Effector CD8-positive, alpha-beta T cell (primary cell): Measurements from ENCODE around the gene CILP2.

ENCODE experiments used
- DNase-seq: peaks from one replicate; lab custom pipeline; 2025; lab: John Stamatoyannopoulos, UW

The CILP2 gene

GRCh38 chr19:19505669-19506326, 32.3 kb upstream of the CILP2 start:
- DNase-seq, result no peak

DNA sequence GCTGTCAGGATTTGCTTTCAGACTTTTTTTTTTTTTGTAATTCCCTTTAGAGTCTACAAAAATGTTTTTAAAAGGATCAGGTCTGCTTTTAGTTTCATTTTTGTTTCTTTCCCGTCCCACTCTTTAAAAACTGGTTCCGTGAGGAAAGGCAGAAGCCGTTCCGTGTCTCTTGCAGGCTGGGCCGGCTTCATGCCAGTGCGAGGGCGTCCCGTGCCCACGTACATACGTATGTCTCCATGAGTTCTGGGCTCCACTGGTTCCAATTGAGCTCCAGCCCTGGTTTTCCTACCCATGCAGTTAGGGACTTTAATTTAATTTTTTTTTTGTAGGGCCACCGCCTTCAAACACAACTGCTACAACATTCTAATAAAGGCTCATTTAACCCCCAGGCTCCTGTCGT, 31.5 kb upstream of the CILP2 start:
- no peak for DNase-seq

DNA sequence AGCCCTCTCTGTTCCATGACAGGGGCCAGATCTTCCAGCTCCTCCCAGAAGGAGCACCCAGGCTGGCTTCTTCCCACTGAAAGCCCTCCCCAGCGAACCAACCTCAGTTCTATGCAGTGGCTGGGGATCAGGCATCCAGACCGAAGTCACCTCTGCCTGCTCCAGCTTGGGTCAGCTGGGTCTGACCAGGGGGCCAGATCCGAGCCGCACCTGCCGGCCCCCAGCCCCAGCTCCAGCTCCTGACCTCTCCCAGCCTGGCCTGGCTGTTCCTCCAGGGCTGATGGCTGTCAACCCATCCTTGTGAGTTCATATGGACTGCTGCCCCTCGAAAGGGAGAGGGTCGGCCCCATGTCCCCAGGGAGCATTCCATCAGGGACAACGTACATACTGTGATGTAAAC, 30.7 kb upstream of the CILP2 start:
- no peak for DNase-seq

GRCh38 chr19:19508217-19508616, 29.8 kb upstream of the CILP2 start:
- no peak for DNase-seq

GRCh38 chr19:19510432-19510831, 27.6 kb upstream of the CILP2 start:
- no peak for DNase-seq

DNA sequence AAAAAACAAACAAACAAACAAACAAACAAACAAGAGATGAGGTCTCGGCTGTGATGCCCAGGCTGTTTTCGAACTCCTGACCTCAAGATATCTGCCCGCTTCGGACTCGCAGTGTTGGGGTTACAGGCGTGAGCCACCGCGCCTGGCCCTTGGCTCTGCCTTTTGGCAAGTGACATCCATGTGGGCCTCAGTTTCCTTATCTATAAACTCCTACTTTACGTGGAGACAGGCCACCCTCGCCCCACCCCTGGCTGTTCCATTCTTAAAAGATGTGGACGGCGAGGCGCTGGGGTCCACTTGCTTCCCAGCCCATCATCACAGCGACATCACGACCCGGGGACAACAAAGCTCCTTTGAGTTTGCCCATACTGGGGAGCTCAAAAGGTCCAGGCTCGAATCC, 24.4 kb upstream of the CILP2 start:
- no peak for DNase-seq

DNA sequence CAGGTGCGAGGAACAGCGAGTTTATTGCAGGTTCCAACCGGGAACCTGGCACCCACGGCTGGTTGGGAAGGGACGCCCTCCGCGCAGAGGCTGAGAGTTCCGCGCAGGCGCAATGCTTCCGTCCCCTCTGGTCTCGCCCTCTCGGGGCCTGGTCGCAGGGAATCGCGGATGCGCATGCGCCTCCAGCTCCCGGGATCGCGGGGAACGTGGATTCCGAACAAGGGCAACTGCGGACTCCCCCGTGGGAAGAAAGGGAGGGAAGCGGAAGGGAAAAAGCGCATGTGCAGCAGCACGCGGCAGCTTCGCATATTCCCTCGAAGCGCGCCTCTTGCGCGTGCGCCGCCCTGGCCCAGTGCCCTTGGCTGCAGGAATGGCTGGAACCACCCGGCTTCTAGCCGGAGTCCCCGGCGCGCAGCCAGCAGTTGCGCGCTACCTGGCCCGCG, 23.8 kb upstream of the CILP2 start:
- peak; percentile 23 for DNase-seq

DNA sequence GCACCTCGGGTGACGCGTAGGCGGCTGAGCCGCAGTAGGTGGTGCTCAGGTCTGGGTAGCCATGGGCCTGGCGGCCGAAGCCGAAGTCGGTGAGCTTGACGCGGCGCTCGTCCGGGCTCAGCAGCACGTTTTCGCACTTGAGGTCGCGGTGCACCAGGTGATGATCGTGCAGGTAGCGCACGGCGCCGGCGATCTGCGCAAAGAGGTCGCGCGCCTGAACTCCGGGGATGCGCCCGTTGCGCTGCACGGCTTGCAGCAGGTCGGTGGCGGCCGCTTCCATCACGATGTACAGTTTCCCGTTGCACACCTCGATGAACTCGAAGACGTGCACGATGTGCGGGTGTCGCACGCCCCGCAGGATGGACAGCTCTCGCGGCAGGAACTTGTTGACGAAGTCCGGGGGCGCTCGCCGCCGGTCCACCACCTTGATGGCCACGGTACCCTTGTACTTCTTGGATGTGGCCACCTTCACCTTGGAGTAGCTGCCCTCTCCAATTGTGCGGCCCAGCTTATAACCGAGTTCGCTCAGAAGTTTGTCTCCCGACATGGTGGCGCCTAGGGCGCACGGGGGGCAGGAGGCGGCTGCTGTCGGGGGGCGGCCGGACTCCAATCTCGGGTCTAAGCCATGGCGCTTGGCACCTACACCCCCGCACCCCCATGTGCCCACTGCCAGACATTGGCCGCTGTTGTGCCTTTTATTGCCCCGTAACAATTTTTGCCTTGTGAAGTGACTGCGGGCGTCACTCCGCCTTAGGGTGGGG, 23.0 kb upstream of the CILP2 start, which contains the start of gene TSSK6:
Gene TSSK6 (minus strand): TSS at position 668 of the 761 bp plus-strand sequence. CDS start 121 bp downstream, at position 547.
- DNase-seq, result no peak

- DNase-seq, result peak; percentile 95
These were observed 22.2 kb upstream of the CILP2 start, which contains the start of gene NDUFA13 for GRCh38 chr19:19515642-19516519. TSS of gene NDUFA13 (plus strand) at chr19:19516225. CDS start at chr19:19516239, 14 bp downstream.

GRCh38 chr19:19517235-19517619, 20.8 kb upstream of the CILP2 start:
- no peak for DNase-seq

GRCh38 chr19:19520989-19521388, 17.1 kb upstream of the CILP2 start:
- no peak for DNase-seq

- DNase-seq, result no peak
These were observed 14.9 kb upstream of the CILP2 start for GRCh38 chr19:19523177-19523576.

- no peak for DNase-seq
These were observed 14.0 kb upstream of the CILP2 start for GRCh38 chr19:19524053-19524452.

DNA sequence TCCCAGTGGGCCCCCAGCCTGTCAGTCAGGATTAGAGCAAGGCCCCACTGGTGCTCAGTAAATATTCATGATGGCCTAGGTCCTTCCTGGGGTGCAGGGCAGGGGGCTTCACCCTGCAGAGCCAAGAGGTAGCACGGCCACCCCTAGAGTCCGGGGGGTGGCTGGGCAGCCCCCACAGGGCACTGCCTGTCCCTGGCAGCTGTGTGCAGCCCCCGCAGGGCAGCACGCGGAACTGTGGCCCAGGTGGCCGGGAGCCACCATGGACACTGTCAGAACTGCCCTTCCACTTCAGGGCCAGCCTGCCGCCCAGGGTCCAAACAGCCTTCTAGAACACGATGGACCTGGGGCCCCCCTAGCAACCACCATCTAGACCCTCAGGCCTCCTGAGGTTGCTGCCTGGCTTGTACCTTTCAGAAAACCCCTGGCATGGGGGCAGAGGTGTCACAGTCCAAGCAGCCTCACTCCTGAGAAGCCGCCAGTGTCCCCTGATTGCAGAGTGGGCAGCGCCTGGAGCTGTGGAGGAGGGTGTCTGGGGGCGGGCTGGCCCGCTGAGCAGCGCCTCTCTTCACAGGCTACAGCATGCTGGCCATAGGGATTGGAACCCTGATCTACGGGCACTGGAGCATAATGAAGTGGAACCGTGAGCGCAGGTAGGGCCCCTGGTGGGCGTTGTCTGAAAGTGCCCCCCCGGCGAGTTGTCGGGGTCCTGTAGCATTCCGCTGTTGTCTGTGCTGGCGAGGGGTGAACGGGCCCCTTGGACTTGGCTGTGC, 12.3 kb upstream of the CILP2 start:
- no peak for DNase-seq

DNA sequence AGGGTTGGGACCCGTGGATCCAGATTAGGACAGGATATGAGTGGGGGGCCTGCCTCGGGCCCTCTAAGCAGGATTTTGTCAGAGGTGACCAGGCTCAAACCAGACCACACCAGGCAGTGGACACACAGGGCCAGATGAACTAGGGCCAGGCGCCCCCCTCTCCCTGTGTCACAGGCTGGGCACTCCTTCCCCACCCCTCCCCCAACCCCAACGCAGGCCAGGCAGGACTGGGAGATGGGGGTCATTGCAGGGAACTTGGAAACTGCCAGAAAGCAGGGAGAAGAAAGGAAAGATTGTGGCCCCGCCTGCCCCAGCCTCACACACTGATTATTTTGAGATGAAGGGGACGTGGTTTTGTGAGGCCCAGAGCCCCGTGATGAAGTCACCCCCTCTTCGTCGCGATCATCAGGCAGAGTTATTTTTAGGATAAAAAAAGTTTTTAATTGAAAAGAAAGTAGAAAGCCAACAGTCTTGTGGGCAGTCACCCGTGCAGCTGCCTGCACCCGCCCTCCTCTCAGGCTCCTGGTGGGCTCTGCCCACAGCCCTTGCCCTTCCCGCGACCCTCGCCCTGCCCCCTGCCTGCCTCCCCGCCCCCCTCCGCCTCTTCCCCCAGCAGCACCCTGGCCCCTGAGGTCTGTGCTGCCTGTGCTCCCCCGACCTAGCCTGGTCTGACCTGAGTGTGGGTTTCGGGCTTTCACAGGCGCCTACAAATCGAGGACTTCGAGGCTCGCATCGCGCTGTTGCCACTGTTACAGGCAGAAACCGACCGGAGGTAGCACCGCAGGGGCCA, 11.3 kb upstream of the CILP2 start:
- DNase-seq, result no peak

- no peak for DNase-seq
These were observed 10.8 kb upstream of the CILP2 start for GRCh38 chr19:19527371-19527656.

- DNase-seq, result no peak
These were observed 10.1 kb upstream of the CILP2 start for GRCh38 chr19:19527674-19528625.

- no peak for DNase-seq
These were observed 9.2 kb upstream of the CILP2 start, which contains the start of gene YJEFN3 for GRCh38 chr19:19528721-19529490. TSS of gene YJEFN3 (plus strand) at chr19:19528911. CDS start at chr19:19528933, 22 bp downstream.
